ENCODE results near the gene BICDL2. TPM values are rescaled to one million over a fixed set of nuclear protein-coding genes. Genes with fewer than 3 reads are reported as not detected.

Gene BICDL2
- total and polyA plus RNA-seq, 9 of the 15 experiments (the other 6 are each of a cell fraction or from before 2014, with no cell fraction given): 0.09 to 0.28 (median 0.09) TPM; not detected in 6

DNA sequence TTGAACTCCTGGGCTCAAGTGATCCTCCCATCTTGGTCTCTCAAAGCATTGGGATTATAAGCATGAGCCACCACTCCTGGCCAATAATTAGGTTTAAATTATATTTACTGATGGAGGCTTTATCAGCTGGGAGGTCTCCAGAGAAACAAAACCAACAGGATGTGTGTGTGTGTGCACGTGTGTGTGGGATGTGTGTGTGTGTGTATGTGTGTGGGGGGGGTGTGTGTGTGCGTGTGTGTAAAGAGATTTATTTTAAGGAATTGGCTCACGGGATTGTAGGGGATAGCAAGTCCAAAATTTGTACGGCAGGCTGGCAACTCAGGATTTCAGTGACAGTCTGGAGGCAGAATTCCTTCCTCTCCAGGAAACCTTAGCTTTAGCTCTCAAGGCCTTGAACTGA is 14.3 kb upstream of the BICDL2 start (continued):
- TF ChIP-seq ZNF695 (CRISPR knock-in tag; IDR thresholded peaks at IDR 0.05): no peak
- no peak for TF ChIP-seq NR2C1 (IDR thresholded peaks at IDR 0.05)
- no peak for TF ChIP-seq NR2C1 (tag; IDR thresholded peaks at IDR 0.05)
- no peak for TF ChIP-seq CBFA2T3 (IDR thresholded peaks at IDR 0.05)
- no peak for TF ChIP-seq EGR1 (conservative IDR thresholded peaks at IDR 0.05)

DNA sequence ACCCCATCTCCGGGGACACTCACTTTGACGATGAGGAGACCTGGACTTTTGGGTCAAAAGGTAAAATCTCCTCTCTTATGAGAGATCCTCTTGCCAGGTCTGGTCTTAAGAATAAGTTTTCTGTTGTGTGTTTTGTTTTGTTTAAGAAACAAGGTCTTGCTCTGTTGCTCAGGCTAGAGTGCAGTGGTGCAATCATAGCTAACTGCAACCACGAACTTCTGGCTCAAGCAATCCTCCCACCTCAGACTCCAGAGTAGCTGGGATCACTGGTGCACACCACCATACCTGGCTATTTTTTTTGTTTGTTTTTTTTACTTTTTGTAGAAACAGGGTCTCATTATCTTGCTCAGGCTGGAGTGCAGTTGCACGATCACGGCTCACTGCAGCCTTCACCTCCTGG is 13.7 kb upstream of the BICDL2 start:
- no peaks in the 10 kb centered on the region for H3K79me2 ChIP-seq (ENCODE audit: control insufficient read depth, insufficient read depth, low read length)
- H2AFZ ChIP-seq (ENCODE audit: low read depth, low read length): no peak overlapping the region
- TF ChIP-seq, protein P1, sequence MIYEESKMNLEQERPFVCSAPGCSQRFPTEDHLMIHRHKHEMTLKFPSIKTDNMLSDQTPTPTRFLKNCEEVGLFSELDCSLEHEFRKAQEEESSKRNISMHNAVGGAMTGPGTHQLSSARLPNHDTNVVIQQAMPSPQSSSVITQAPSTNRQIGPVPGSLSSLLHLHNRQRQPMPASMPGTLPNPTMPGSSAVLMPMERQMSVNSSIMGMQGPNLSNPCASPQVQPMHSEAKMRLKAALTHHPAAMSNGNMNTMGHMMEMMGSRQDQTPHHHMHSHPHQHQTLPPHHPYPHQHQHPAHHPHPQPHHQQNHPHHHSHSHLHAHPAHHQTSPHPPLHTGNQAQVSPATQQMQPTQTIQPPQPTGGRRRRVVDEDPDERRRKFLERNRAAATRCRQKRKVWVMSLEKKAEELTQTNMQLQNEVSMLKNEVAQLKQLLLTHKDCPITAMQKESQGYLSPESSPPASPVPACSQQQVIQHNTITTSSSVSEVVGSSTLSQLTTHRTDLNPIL (CRISPR knock-in tag; IDR thresholded peaks at IDR 0.05): no peak
- TF ChIP-seq, protein P2, sequence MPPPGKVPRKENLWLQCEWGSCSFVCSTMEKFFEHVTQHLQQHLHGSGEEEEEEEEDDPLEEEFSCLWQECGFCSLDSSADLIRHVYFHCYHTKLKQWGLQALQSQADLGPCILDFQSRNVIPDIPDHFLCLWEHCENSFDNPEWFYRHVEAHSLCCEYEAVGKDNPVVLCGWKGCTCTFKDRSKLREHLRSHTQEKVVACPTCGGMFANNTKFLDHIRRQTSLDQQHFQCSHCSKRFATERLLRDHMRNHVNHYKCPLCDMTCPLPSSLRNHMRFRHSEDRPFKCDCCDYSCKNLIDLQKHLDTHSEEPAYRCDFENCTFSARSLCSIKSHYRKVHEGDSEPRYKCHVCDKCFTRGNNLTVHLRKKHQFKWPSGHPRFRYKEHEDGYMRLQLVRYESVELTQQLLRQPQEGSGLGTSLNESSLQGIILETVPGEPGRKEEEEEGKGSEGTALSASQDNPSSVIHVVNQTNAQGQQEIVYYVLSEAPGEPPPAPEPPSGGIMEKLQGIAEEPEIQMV (tag; conservative IDR thresholded peaks at IDR 0.05; ENCODE audit: low read depth): no peak
- in situ Hi-C loops (cut with MboI) (no loop called here), intact Hi-C loops (cut with micrococcal nuclease) (loop anchor here (10.0 kb wide), 1 partner anchor 124 kb away; no protein-coding TSS in a partner anchor)
- no peak overlapping the region for H3K4me2 ChIP-seq (ENCODE audit: insufficient read depth, low read length)
- CTCF ChIA-PET (ENCODE audit: low intra/inter-chr PET ratio): no interaction called here
- no peak overlapping the region for H3K27ac ChIP-seq (ENCODE audit: extremely low read depth, low read depth, low read length)
- no peaks in the 10 kb centered on the region; the same call in 1 of the 2 replicates for H4K20me1 ChIP-seq (replicated peaks; ENCODE audit: control insufficient read depth, insufficient read depth, low read length)
- 8% methylated on average over 5 of the region's 5 CpGs for WGBS (ENCODE audit: insufficient coverage, low coverage, missing lambda C conversion rate)
- BruUV-seq (replicated peaks): no TSS peak
- POLR2A ChIA-PET: interaction anchor here (0.6 kb wide), 1 partner anchor 236 kb away, joined by 3 read pairs; no protein-coding TSS in a partner anchor
- peaks cover 3 to 27% of the 10 kb centered on the region in 2 experiments; a peak in 3 of 5 replicates for H3K4me1 ChIP-seq (replicated peaks in 1 of 2; ENCODE audit: control insufficient read depth in 2 of 2, insufficient read depth in 2 of 2, low read length in 2 of 2)
- H3K9me1 ChIP-seq (ENCODE audit: control insufficient read depth, insufficient read depth, low read length): no peaks in the 10 kb centered on the region
- H3K9me3 ChIP-seq (replicated peaks; ENCODE audit: control insufficient read depth, insufficient read depth, low read depth, low read length): no peaks in the 10 kb centered on the region
- H3K27me3 ChIP-seq (ENCODE audit: control insufficient read depth in 2 of 2, insufficient read depth in 2 of 2, low read length in 2 of 2): peaks cover 9 to 43% of the 10 kb centered on the region in 2 experiments; a peak in 4 of 5 replicates
- ATAC-seq: no peak
- no peaks in the 10 kb centered on the region for H3K36me3 ChIP-seq (ENCODE audit: control insufficient read depth, insufficient read depth, low read length)
- FAIRE-seq: no peak
- no peak overlapping the region for H3K4me3 ChIP-seq
- DNase-seq (ENCODE audit: extremely low read depth in 1 of 4, low spot score in 3 of 4): no peak
- H3K9ac ChIP-seq (ENCODE audit: insufficient read depth in 1 of 2, low read depth in 2 of 2, low read length in 2 of 2): 0 out of 4 replicates have a peak overlapping the region, but pooled peaks of 1 of the 2 experiments have one; percentile 28

Data from K562 (cell line).